H1 (cell line): ENCODE measurements around the gene MIF4GD. TPM values are rescaled to one million over a fixed set of nuclear protein-coding genes. Genes with fewer than 3 reads are reported as not detected.

Experiments
- CBX8 ChIP-seq: fragments of 300-800, 300-1000 bp; sonication (generic); IDR thresholded peaks from 2 replicates; pipeline ENCODE4 v1.7.1; 2016; ENCODE audit warnings: low read depth, low read length, borderline replicate concordance
- CEBPB ChIP-seq: IDR thresholded peaks from 2 replicates; pipeline ENCODE4 v1.6.1; 2012; ENCODE audit warnings: low read depth, low read length
- EP300 ChIP-seq, 2 experiments: IDR thresholded peaks; 1 replicate in 1 of 2; 2 replicates in 1 of 2; pipeline ENCODE4 v1.6.1; 2011 to 2012; ENCODE audit warnings: low read depth in 2 of 2, low read length in 2 of 2, mild to moderate bottlenecking in 2 of 2, borderline replicate concordance in 1 of 2, inconsistent platforms in 1 of 2, moderate library complexity in 1 of 2
- GTF2F1 ChIP-seq: IDR thresholded peaks from 2 replicates; pipeline ENCODE4 v1.6.1; 2012; ENCODE audit warnings: low read depth, low read length, improper control_type of control experiment, borderline replicate concordance
- JUN ChIP-seq: IDR thresholded peaks from 2 replicates; pipeline ENCODE4 v1.6.1; 2011; ENCODE audit warnings: low read depth, mild to moderate bottlenecking, improper control_type of control experiment, low read length
- POLR2A ChIP-seq, 2 experiments: IDR thresholded peaks; 1 replicate in 1 of 2; 2 replicates in 1 of 2; pipeline ENCODE4 v1.6.1; 2011; ENCODE audit warnings: low read depth in 2 of 2, low read length in 2 of 2, mild to moderate bottlenecking in 2 of 2; ENCODE audit errors: control extremely low read depth in 1 of 2
- RNF2 ChIP-seq: fragments of 200-900, 300-1000 bp; sonication (generic); IDR thresholded peaks from 2 replicates; pipeline ENCODE4 v1.7.1; 2016; ENCODE audit warnings: borderline replicate concordance, low read depth, mild to moderate bottlenecking, antibody characterized with exemption, low read length; ENCODE audit not compliant: poor library complexity, severe bottlenecking; ENCODE audit errors: missing control alignments
- SAP30 ChIP-seq: fragments of 300-600 bp; sonication (generic); IDR thresholded peaks from 2 replicates; pipeline ENCODE4 v1.7.1; 2012; ENCODE audit warnings: low read length, moderate library complexity, mild to moderate bottlenecking, inconsistent platforms; ENCODE audit not compliant: insufficient read depth, insufficient replicate concordance
- SRF ChIP-seq: IDR thresholded peaks from 2 replicates; pipeline ENCODE4 v1.6.1; 2011; ENCODE audit warnings: mild to moderate bottlenecking, low read depth, low read length, moderate library complexity
- TAF7 ChIP-seq: optimal IDR thresholded peaks from 2 replicates; pipeline ENCODE3; 2011; ENCODE audit warnings: low read depth, mild to moderate bottlenecking, inconsistent platforms, low read length, moderate library complexity, borderline replicate concordance
- YY1 ChIP-seq: IDR thresholded peaks from 2 replicates; pipeline ENCODE4 v1.6.1; 2011; ENCODE audit warnings: low read depth, mild to moderate bottlenecking, low read length
- polyA plus RNA-seq, 7 experiments: library from polyadenylated mRNA; depleted of rRNA in 3 of 7; stranded (reverse) in 5 of 7; unstranded in 2 of 7; fragments of >200 nt in 5 of 7; fragments of 200-250 nt in 2 of 7; gene quantifications; 1 replicate in 5 of 7; 2 replicates in 1 of 7; 4 replicates in 1 of 7; pipeline versions ENCODE4 v1.2.1 to v1.2.3, GENCODE V29; 2011 to 2013; ENCODE audit warnings: missing spikeins in 2 of 7, mixed read lengths in 2 of 7
- total RNA-seq: library from RNA; stranded (reverse); fragmentation: NEBNext Ultra II Directional; extraction: Animal tissue kit (Norgen Biotek cat#: 25700); gene quantifications from 2 replicates; pipeline ENCODE4 v1.2.1, GENCODE V29; 2021
- TF ChIP-seq, protein P1 (sequence below): fragments of 300-600 bp; sonication (generic); IDR thresholded peaks from 2 replicates; pipeline ENCODE4 v1.7.1; 2012; ENCODE audit warnings: low read length, moderate library complexity, mild to moderate bottlenecking, inconsistent platforms; ENCODE audit not compliant: insufficient replicate concordance

MIF4GD gene
- total and polyA plus RNA-seq, 2 of the 8 experiments (the other 6 are each of a cell fraction or from before 2014, with no cell fraction given): 16.1 to 51.1 TPM

DNA sequence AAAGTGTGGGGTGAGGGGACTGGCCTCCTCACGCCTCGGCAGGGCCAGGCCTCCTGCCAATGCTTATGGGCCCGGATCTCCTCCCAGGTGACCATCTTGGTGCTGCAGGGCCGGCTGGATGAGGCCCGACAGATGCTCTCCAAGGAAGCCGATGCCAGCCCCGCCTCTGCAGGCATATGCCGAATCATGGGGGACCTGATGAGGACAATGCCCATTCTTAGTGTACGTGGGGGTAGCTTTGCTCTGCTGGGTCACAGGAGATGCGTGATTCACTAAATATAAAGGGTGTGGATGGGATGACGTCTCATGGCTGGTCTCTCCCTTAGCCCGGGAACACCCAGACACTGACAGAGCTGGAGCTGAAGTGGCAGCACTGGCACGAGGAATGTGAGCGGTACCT, 46.0 kb downstream of the MIF4GD start (continued):
- TF ChIP-seq, protein P1, sequence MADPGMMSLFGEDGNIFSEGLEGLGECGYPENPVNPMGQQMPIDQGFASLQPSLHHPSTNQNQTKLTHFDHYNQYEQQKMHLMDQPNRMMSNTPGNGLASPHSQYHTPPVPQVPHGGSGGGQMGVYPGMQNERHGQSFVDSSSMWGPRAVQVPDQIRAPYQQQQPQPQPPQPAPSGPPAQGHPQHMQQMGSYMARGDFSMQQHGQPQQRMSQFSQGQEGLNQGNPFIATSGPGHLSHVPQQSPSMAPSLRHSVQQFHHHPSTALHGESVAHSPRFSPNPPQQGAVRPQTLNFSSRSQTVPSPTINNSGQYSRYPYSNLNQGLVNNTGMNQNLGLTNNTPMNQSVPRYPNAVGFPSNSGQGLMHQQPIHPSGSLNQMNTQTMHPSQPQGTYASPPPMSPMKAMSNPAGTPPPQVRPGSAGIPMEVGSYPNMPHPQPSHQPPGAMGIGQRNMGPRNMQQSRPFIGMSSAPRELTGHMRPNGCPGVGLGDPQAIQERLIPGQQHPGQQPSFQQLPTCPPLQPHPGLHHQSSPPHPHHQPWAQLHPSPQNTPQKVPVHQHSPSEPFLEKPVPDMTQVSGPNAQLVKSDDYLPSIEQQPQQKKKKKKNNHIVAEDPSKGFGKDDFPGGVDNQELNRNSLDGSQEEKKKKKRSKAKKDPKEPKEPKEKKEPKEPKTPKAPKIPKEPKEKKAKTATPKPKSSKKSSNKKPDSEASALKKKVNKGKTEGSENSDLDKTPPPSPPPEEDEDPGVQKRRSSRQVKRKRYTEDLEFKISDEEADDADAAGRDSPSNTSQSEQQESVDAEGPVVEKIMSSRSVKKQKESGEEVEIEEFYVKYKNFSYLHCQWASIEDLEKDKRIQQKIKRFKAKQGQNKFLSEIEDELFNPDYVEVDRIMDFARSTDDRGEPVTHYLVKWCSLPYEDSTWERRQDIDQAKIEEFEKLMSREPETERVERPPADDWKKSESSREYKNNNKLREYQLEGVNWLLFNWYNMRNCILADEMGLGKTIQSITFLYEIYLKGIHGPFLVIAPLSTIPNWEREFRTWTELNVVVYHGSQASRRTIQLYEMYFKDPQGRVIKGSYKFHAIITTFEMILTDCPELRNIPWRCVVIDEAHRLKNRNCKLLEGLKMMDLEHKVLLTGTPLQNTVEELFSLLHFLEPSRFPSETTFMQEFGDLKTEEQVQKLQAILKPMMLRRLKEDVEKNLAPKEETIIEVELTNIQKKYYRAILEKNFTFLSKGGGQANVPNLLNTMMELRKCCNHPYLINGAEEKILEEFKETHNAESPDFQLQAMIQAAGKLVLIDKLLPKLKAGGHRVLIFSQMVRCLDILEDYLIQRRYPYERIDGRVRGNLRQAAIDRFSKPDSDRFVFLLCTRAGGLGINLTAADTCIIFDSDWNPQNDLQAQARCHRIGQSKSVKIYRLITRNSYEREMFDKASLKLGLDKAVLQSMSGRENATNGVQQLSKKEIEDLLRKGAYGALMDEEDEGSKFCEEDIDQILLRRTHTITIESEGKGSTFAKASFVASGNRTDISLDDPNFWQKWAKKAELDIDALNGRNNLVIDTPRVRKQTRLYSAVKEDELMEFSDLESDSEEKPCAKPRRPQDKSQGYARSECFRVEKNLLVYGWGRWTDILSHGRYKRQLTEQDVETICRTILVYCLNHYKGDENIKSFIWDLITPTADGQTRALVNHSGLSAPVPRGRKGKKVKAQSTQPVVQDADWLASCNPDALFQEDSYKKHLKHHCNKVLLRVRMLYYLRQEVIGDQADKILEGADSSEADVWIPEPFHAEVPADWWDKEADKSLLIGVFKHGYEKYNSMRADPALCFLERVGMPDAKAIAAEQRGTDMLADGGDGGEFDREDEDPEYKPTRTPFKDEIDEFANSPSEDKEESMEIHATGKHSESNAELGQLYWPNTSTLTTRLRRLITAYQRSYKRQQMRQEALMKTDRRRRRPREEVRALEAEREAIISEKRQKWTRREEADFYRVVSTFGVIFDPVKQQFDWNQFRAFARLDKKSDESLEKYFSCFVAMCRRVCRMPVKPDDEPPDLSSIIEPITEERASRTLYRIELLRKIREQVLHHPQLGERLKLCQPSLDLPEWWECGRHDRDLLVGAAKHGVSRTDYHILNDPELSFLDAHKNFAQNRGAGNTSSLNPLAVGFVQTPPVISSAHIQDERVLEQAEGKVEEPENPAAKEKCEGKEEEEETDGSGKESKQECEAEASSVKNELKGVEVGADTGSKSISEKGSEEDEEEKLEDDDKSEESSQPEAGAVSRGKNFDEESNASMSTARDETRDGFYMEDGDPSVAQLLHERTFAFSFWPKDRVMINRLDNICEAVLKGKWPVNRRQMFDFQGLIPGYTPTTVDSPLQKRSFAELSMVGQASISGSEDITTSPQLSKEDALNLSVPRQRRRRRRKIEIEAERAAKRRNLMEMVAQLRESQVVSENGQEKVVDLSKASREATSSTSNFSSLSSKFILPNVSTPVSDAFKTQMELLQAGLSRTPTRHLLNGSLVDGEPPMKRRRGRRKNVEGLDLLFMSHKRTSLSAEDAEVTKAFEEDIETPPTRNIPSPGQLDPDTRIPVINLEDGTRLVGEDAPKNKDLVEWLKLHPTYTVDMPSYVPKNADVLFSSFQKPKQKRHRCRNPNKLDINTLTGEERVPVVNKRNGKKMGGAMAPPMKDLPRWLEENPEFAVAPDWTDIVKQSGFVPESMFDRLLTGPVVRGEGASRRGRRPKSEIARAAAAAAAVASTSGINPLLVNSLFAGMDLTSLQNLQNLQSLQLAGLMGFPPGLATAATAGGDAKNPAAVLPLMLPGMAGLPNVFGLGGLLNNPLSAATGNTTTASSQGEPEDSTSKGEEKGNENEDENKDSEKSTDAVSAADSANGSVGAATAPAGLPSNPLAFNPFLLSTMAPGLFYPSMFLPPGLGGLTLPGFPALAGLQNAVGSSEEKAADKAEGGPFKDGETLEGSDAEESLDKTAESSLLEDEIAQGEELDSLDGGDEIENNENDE: no peak
- no peak for TF ChIP-seq TAF7
- no peak for TF ChIP-seq CBX8
- no peak for TF ChIP-seq EP300 (IDR thresholded peaks at IDR 0.05; ENCODE audit: borderline replicate concordance in 1 of 2, low read depth in 2 of 2, low read length in 2 of 2)
- TF ChIP-seq POLR2A (IDR thresholded peaks at IDR 0.05; ENCODE audit: control extremely low read depth in 1 of 2, low read depth in 2 of 2, low read length in 2 of 2): no peak
- no peak for TF ChIP-seq YY1
- no peak for TF ChIP-seq CEBPB
- TF ChIP-seq RNF2: no peak
- no peak for TF ChIP-seq SRF
- no peak for TF ChIP-seq GTF2F1
- TF ChIP-seq SAP30: no peak
- no peak for TF ChIP-seq JUN
